Mesodermal cell (in vitro differentiated cells): ENCODE data around the gene FAM13C.

Experiments used
- H3K27ac ChIP-seq: 2 replicates; pipeline ENCODE4 v1.7.0; 2013; ENCODE audit warnings: mild to moderate bottlenecking, low read depth, low read length, moderate library complexity; ENCODE audit not compliant: severe bottlenecking
- H3K36me3 ChIP-seq: 2 replicates; pipeline ENCODE4 v1.7.1; 2013; ENCODE audit warnings: mild to moderate bottlenecking, low read length, moderate library complexity; ENCODE audit not compliant: control insufficient read depth, insufficient read depth
- H3K4me1 ChIP-seq: one replicate; pipeline ENCODE4 v1.7.1; 2013; ENCODE audit warnings: mild to moderate bottlenecking, low read length; ENCODE audit not compliant: insufficient read depth, control insufficient read depth, poor library complexity, severe bottlenecking
- H3K4me3 ChIP-seq: 2 replicates; pipeline ENCODE4 v1.7.0; 2013; ENCODE audit warnings: low read length, control low read depth, mild to moderate bottlenecking; ENCODE audit not compliant: insufficient read depth, poor library complexity, severe bottlenecking; ENCODE audit errors: extremely low read depth
- H3K9me3 ChIP-seq: 2 replicates; pipeline ENCODE4 v1.7.1; 2013; ENCODE audit warnings: mild to moderate bottlenecking, low read length, moderate library complexity; ENCODE audit not compliant: control insufficient read depth
- WGBS, 2 experiments: methylation state at CpG; one replicate each; pipeline ENCODE4 v1.1.5; 2013; ENCODE audit warnings: missing lambda C conversion rate in 2 of 2; ENCODE audit not compliant: insufficient coverage in 2 of 2; 5-methylcytosine and 5-hydroxymethylcytosine counted together

Gene FAM13C

DNA sequence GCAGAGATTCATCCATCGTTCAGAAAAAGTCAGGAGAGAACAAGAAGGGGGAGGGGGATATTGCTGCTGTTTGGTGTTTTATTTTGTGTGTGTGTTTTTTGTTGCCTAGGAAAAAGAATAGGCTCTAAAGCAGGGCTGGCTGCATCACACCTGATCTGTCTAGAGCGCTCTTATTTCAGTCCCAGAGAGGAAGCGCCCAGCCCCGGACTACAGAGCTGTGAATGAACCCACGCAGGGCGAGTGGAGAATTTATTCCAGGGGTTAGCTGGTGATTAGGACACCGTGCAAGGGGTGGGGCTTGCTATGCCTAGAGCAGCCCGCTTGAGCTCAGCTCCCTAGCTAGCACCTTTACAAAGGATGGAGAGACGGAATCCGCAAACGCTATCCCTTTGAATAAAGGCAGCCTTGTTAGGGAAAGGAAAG is 621 bp upstream of the FAM13C start:
- Histone ChIP-seq H3K4me1 (no peaks in the 10 kb centered on the region), H3K27ac (no peak overlapping the region), H3K4me3 (peak overlapping the region; percentile 42), H3K36me3 (no peaks in the 10 kb centered on the region), H3K9me3 (no peaks in the 10 kb centered on the region)
- WGBS, 2 experiments, result 2% methylated on average over 7 to 10 of the region's 11 CpGs

- no peaks in the 10 kb centered on the region for H3K9me3 ChIP-seq
- H3K27ac ChIP-seq, result peak overlapping the region; percentile 32
- no peaks in the 10 kb centered on the region for H3K36me3 ChIP-seq
- WGBS, 2 experiments, result 89% methylated on average over 1 of the region's 2 CpGs; no CpG with 5 or more reads in 1 of the 2 experiments
- H3K4me1 ChIP-seq, result no peaks in the 10 kb centered on the region
- H3K4me3 ChIP-seq, result peak overlapping the region; percentile 42
These were observed 646 bp downstream of the FAM13C start for GRCh38 chr10:59361663-59362143.

DNA sequence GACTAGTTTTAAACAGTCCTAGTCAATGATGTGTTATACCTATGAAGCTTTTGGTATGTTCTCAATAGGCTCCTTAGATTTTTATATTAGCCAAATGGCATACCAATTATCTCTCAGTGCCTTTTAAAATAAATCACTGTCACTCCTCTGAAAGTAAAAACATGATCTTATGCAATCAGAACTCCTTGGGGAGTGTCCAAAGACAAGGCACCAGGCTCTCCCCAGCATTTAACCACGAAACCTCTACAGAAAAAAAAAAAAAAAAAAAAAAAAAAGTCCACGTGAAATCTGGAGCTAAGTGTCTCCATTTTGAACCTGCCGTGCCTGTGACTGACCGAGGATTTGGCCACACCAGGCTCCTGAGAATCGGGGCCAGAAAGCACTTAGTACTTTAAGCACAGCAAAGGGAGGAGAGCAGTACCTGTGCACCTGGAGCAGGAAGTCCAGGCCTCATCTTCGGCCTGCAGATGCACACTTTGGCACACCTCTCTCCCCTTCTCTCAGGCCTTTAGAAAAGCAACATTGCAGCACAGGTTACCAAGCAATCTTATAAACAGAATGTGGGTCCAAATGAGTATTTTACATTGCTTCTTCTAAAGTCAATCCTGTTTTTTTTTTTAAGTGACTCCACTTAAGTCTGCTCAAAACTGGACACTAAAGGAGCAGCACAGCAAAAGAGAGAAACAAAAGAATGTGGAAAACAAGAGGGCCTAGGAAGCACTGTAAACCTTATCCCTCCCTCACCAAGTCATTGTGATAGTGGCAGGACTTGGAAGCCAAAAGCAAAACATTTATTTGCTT is 1.5 kb downstream of the FAM13C start:
- 97 to 100% methylated on average over 3 of the region's 6 CpGs for WGBS, 2 experiments
- Histone ChIP-seq H3K4me3 (no peak overlapping the region), H3K27ac (no peak overlapping the region), H3K4me1 (no peaks in the 10 kb centered on the region), H3K36me3 (no peaks in the 10 kb centered on the region), H3K9me3 (no peaks in the 10 kb centered on the region)

DNA sequence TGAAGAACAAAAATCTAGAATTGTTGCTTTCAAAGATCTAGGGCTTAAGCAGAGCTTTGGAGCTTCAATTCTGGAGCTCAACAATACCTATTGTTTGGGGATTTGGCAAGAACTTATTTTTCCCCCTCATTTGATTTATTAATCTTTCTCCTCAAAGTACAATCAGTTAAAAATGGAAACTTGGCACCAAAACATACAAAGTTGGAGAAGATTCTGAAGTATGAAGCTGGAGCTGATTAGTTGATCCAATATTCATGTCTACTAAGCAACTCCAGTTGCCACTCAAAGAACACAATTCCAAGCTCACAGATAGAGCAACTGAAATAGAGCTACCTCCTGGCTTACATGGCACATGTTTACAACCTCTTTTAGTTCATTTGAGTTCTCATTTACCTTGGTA is 3.8 kb downstream of the FAM13C start:
- no peak overlapping the region for H3K27ac ChIP-seq
- H3K9me3 ChIP-seq, result no peaks in the 10 kb centered on the region
- no peaks in the 10 kb centered on the region for H3K36me3 ChIP-seq
- no peak overlapping the region for H3K4me3 ChIP-seq
- H3K4me1 ChIP-seq, result no peaks in the 10 kb centered on the region

GRCh38 chr10:59354434-59354833 is 7.9 kb downstream of the FAM13C start:
- Histone ChIP-seq H3K4me3 (no peak overlapping the region), H3K4me1 (no peaks in the 10 kb centered on the region)

DNA sequence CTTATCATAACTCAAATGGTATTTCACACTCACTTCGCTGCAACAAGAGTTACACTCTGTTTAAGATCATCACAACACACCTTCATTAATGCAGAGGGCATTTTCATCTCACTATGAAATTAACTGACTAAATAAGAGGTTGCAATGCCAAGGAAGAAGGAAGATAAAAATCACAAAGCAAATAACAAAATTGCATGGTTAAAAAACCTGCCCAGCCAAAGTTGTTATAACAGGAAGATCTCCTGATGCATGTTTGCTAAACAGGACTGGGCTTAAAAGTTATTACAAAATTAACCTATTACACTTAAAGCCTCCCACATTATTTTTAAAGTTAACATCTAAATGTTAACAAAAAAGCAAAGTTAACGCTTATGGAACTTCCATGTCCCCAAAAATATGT is 11.8 kb downstream of the FAM13C start:
- Histone ChIP-seq H3K4me3 (no peak overlapping the region), H3K36me3 (no peaks in the 10 kb centered on the region), H3K27ac (no peak overlapping the region), H3K4me1 (no peaks in the 10 kb centered on the region), H3K9me3 (no peaks in the 10 kb centered on the region)
- no CpG with 5 or more reads among the region's 2 CpGs for WGBS, 2 experiments

More at GRCh38 chr10:59354434-59354833, 7.9 kb downstream of the FAM13C start:
- Histone ChIP-seq H3K36me3 (no peaks in the 10 kb centered on the region), H3K9me3 (no peaks in the 10 kb centered on the region), H3K27ac (no peak overlapping the region)

GRCh38 chr10:59346321-59346720 is 16.0 kb downstream of the FAM13C start:
- Histone ChIP-seq H3K36me3 (no peaks in the 10 kb centered on the region), H3K4me3 (no peak overlapping the region), H3K9me3 (no peaks in the 10 kb centered on the region), H3K4me1 (no peaks in the 10 kb centered on the region), H3K27ac (no peak overlapping the region)
- no CpG with 5 or more reads among the region's 1 CpG for WGBS, 2 experiments

- no CpG with 5 or more reads among the region's 1 CpG for WGBS, 2 experiments
- Histone ChIP-seq H3K27ac (no peak overlapping the region), H3K9me3 (no peaks in the 10 kb centered on the region)
These were observed 19.6 kb downstream of the FAM13C start for GRCh38 chr10:59342723-59343122.

GRCh38 chr10:59342000-59342399 is 20.3 kb downstream of the FAM13C start:
- no peak overlapping the region for H3K4me3 ChIP-seq
- H3K4me1 ChIP-seq, result peaks cover under 1% of the 10 kb centered on the region
- no peak overlapping the region for H3K27ac ChIP-seq
- H3K9me3 ChIP-seq, result no peaks in the 10 kb centered on the region
- WGBS, 2 experiments, result 100% methylated on average over 1 of the region's 1 CpG; no CpG with 5 or more reads in 1 of the 2 experiments
- H3K36me3 ChIP-seq, result no peaks in the 10 kb centered on the region

More at GRCh38 chr10:59342723-59343122, 19.6 kb downstream of the FAM13C start:
- H3K36me3 ChIP-seq, result no peaks in the 10 kb centered on the region
- H3K4me3 ChIP-seq, result no peak overlapping the region
- H3K4me1 ChIP-seq, result no peaks in the 10 kb centered on the region

- no peak overlapping the region for H3K4me3 ChIP-seq
- H3K4me1 ChIP-seq, result peaks cover 9% of the 10 kb centered on the region
- no peaks in the 10 kb centered on the region for H3K36me3 ChIP-seq
- no CpG with 5 or more reads among the region's 1 CpG for WGBS, 2 experiments
- H3K27ac ChIP-seq, result no peak overlapping the region
- no peaks in the 10 kb centered on the region for H3K9me3 ChIP-seq
These were observed 22.1 kb downstream of the FAM13C start for GRCh38 chr10:59340285-59340684.

- WGBS, 2 experiments, result no CpG with 5 or more reads among the region's 1 CpG
- no peak overlapping the region for H3K27ac ChIP-seq
- no peaks in the 10 kb centered on the region for H3K36me3 ChIP-seq
- H3K4me1 ChIP-seq, result peaks cover 9% of the 10 kb centered on the region
- no peaks in the 10 kb centered on the region for H3K9me3 ChIP-seq
- H3K4me3 ChIP-seq, result no peak overlapping the region
These were observed 23.0 kb downstream of the FAM13C start for GRCh38 chr10:59339351-59339750.
